Stomach (tissue), 9 donors: ENCODE results near the gene BNC2. TPM values are rescaled to one million over a fixed set of nuclear protein-coding genes. Genes with fewer than 3 reads are reported as not detected.
A peak's percentile ranks its signal among the peaks of the same experiment; 100 is the strongest.

ENCODE experiments used
- DNase-seq, 2 donors: peaks; one replicate each; pipeline versions ENCODE4 v3.0.0 to v3.0.0-alpha.2; 2013 to 2019
- H3K27ac ChIP-seq, 5 donors: fragments of 200-600 bp in 4 of 5; sonication (generic) in 4 of 5; one replicate each; pipeline ENCODE4 v1.5.1; 2013 to 2019; ENCODE audit warnings: mild to moderate bottlenecking in 1 of 5, moderate library complexity in 1 of 5
- H3K27me3 ChIP-seq, 3 donors: fragments of 200-600 bp; sonication (generic); one replicate each; pipeline ENCODE4 v1.5.1; 2017 to 2019; ENCODE audit warnings: mixed run types in 1 of 3
- H3K36me3 ChIP-seq, 4 donors: fragments of 200-600 bp; sonication (generic); 1 replicate in 3 of 4; 2 replicates in 1 of 4; pipeline ENCODE4 v1.5.1; 2016 to 2019
- H3K4me1 ChIP-seq, 4 donors: fragments of 200-600 bp; sonication (generic); one replicate each; pipeline ENCODE4 v1.5.1; 2016 to 2019
- H3K4me3 ChIP-seq, 4 donors: fragments of 200-600 bp; sonication (generic) in 3 of 4; one replicate each; pipeline ENCODE4 v1.5.1; 2016 to 2019; ENCODE audit warnings: mild to moderate bottlenecking in 1 of 4
- H3K9me3 ChIP-seq, 4 donors: fragments of 200-600 bp; sonication (generic); one replicate each; pipeline ENCODE4 v1.5.1; 2016 to 2019
- CTCF ChIP-seq, 7 experiments: fragments of 450-650 bp in 4 of 7; fragments of 200-600 bp in 3 of 7; sonication (generic) in 3 of 7; IDR thresholded peaks; one replicate each; pipeline ENCODE4 v1.5.1; 2016 to 2019; ENCODE audit warnings: antibody characterized with exemption in 7 of 7, control low read depth in 2 of 7, mild to moderate bottlenecking in 1 of 7
- EP300 ChIP-seq: sonication (generic); formaldehyde crosslinking; IDR thresholded peaks from one replicate; pipeline ENCODE4 v1.6.1; 2017; ENCODE audit warnings: antibody characterized with exemption
- POLR2A ChIP-seq, 4 donors: fragments of 450-650 bp; IDR thresholded peaks; one replicate each; pipeline ENCODE4 v1.6.1; 2016; ENCODE audit warnings: antibody characterized with exemption in 4 of 4, control low read depth in 2 of 4, mild to moderate bottlenecking in 1 of 4, moderate library complexity in 1 of 4
- POLR2AphosphoS5 ChIP-seq, 3 donors: sonication (generic); formaldehyde crosslinking; IDR thresholded peaks; one replicate each; pipeline ENCODE4 v1.6.1; 2016; ENCODE audit warnings: antibody characterized with exemption in 3 of 3
- WGBS, 5 donors: extraction: QIAGEN DNeasy Blood & Tissue Kit in 3 of 5; methylation state at CpG; one replicate each; pipeline versions ENCODE4 v1.1.5 to v1.1.7; 2013 to 2018; 5-methylcytosine and 5-hydroxymethylcytosine counted together
- intact Hi-C: fragments of 100-400 bp; cut with DNase I; formaldehyde crosslinking; loops from one replicate; pipeline ENCODE4 v1.15.1; 2023; ENCODE audit warnings: low total_unique reads
- polyA plus RNA-seq, 3 donors: library from polyadenylated mRNA; stranded (reverse); fragments of 200-250 nt; gene quantifications; one replicate each; pipeline ENCODE4 v1.2.3, GENCODE V29; 2013
- total RNA-seq, 5 donors: library from RNA; depleted of rRNA; stranded (reverse); fragments of >200 nt; gene quantifications; one replicate each; pipeline versions ENCODE4 v1.1.0 to v1.2.3, GENCODE V29; 2014 to 2016
- donor health status: healthy with polysubstance abuse.
- donor health status: Bipolar disorder and iron deficiency.
- donor health status: healthy.

Gene BNC2
- total and polyA plus RNA-seq, 8 donors: 1.1 to 60.7 (median 7.6) TPM

DNA sequence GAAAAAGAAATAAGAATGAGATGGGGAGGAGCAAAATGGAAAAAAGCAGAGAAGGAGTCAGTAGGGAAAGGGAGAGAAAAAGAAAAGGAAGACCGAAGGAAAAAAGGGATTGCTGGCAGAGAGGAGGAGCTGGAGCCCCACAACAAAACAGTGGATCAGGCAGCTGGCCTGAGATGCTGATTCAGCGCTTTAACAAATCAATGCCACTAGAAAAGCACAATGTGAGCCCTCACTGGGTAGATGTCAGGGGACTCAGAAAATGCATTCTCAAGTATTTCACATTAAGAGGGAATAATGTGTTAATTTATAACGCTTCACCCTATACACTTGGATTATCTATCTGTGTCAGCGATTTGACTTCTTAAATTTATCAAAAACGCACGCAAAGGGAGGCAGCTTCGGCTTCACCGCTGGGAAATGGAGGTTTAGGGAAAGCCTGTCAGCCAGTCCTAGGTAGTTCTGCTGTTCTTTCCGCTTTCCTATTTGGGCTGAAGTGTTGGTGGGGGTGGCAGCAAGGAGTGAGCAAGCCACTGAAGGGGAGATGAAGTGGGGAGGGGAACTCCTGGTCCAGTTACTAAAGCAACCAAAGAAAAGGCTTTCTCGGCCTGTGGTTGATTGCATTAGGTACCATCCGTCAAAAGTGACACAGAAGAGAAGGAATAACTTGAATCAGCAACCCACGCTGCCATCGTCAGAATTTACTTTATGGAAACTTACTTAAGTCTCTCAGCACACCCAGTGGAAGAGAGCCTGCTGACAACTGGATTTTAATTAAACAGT lies 161.6 kb downstream of the BNC2 start:
- no peaks in the 10 kb centered on the region for H3K9me3 ChIP-seq
- intact Hi-C loops: no loop called here
- no peaks in the 10 kb centered on the region for H3K27me3 ChIP-seq
- peak in 1 of 2 donors; percentile 39 for DNase-seq
- TF ChIP-seq POLR2A (IDR thresholded peaks at IDR 0.05) (no peak), EP300 (no peak), POLR2AphosphoS5 (IDR thresholded peaks at IDR 0.05) (no peak), CTCF (IDR thresholded peaks at IDR 0.05) (no peak)
- peaks cover 0 to 26% (median 9%) of the 10 kb centered on the region in 4 donors for H3K4me1 ChIP-seq
- no peak overlapping the region for H3K4me3 ChIP-seq
- WGBS, 5 donors: 59 to 74% (median 67%) methylated on average over 13 of the region's 13 CpGs
- H3K27ac ChIP-seq: peak overlapping the region in 2 of 5 donors; percentile 47 to 53
- H3K36me3 ChIP-seq: no peaks in the 10 kb centered on the region

DNA sequence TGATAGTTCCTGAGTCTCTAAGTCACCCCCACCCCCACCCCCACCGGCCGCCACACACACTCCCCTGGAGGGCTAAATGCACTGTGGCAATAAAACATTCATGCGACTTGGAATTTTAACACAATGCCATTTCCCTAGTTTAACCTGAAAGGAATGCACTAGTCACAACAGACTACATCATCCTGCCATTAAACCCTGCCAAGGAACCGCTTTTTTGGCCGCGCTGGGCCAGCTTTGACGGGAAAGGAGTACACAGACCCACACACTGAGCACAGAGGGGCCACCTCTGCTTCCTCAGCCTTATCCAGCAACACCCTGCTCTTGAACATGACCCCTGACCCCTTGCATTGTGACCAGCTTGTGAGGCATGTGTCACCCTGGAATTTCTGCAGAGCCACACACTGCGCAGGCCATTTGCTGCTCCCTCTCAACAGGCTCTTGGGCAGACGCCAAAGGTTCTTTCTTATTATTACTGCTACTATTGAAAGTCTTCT lies 165.3 kb downstream of the BNC2 start:
- peak; percentile 34 to 87 for DNase-seq
- Histone ChIP-seq H3K27me3 (no peaks in the 10 kb centered on the region), H3K4me3 (peak overlapping the region; percentile 7 to 27 (median 20)), H3K27ac (peak overlapping the region; percentile 5 to 88 (median 86)), H3K36me3 (no peaks in the 10 kb centered on the region), H3K9me3 (no peaks in the 10 kb centered on the region), H3K4me1 (peaks cover 0 to 40% (median 22%) of the 10 kb centered on the region in 4 donors)
- TF ChIP-seq EP300: peak; percentile 42
- no peak for TF ChIP-seq CTCF (IDR thresholded peaks at IDR 0.05)
- TF ChIP-seq POLR2A (IDR thresholded peaks at IDR 0.05): no peak
- peak; percentile 35 to 87 (median 63) for TF ChIP-seq POLR2AphosphoS5 (IDR thresholded peaks at IDR 0.05)
- WGBS, 5 donors: 34 to 54% (median 53%) methylated on average over 9 of the region's 9 CpGs
- intact Hi-C loops: no loop called here

GRCh38 chr9:16704116-16705110 lies 166.1 kb downstream of the BNC2 start:
- intact Hi-C loops: no loop called here
- Histone ChIP-seq H3K27ac (peak overlapping the region; percentile 79 to 88 (median 88)), H3K9me3 (no peaks in the 10 kb centered on the region), H3K4me3 (peak overlapping the region; percentile 7 to 27 (median 20)), H3K4me1 (peaks cover 0 to 39% (median 22%) of the 10 kb centered on the region in 4 donors), H3K27me3 (no peaks in the 10 kb centered on the region), H3K36me3 (no peaks in the 10 kb centered on the region)
- DNase-seq: peak in 1 of 2 donors; percentile 80
- WGBS, 5 donors: 41 to 59% (median 43%) methylated on average over 12 of the region's 12 CpGs
- no peak for TF ChIP-seq POLR2AphosphoS5 (IDR thresholded peaks at IDR 0.05)

- peak overlapping the region in 2 of 5 donors; percentile 86 to 88 for H3K27ac ChIP-seq
- no peak overlapping the region for H3K4me3 ChIP-seq
- WGBS, 5 donors: 22 to 49% (median 26%) methylated on average over 2 of the region's 2 CpGs
- no peaks in the 10 kb centered on the region for H3K36me3 ChIP-seq
- TF ChIP-seq CTCF (IDR thresholded peaks at IDR 0.05): no peak
- no peak for TF ChIP-seq EP300
- TF ChIP-seq POLR2A (IDR thresholded peaks at IDR 0.05): no peak
- TF ChIP-seq POLR2AphosphoS5 (IDR thresholded peaks at IDR 0.05): no peak
- no peaks in the 10 kb centered on the region for H3K9me3 ChIP-seq
- peaks cover 0 to 39% (median 16%) of the 10 kb centered on the region in 4 donors for H3K4me1 ChIP-seq
- DNase-seq: no peak
- H3K27me3 ChIP-seq: no peaks in the 10 kb centered on the region
- intact Hi-C loops: no loop called here
Measured at GRCh38 chr9:16701347-16701746, 169.1 kb downstream of the BNC2 start.
